AG08395 (cell line): Measurements from ENCODE around the gene TTC14.
"Not testable (repeated sequence)": the region's sequence is repeated elsewhere in the genome, so short reads cannot be mapped to it uniquely, and the experiment has no call there.

ENCODE experiments used
- DNase-seq: peaks from one replicate; pipeline ENCODE4 v3.0.0; 2012; ENCODE audit warnings: mixed read lengths, low spot score

Gene TTC14

DNA sequence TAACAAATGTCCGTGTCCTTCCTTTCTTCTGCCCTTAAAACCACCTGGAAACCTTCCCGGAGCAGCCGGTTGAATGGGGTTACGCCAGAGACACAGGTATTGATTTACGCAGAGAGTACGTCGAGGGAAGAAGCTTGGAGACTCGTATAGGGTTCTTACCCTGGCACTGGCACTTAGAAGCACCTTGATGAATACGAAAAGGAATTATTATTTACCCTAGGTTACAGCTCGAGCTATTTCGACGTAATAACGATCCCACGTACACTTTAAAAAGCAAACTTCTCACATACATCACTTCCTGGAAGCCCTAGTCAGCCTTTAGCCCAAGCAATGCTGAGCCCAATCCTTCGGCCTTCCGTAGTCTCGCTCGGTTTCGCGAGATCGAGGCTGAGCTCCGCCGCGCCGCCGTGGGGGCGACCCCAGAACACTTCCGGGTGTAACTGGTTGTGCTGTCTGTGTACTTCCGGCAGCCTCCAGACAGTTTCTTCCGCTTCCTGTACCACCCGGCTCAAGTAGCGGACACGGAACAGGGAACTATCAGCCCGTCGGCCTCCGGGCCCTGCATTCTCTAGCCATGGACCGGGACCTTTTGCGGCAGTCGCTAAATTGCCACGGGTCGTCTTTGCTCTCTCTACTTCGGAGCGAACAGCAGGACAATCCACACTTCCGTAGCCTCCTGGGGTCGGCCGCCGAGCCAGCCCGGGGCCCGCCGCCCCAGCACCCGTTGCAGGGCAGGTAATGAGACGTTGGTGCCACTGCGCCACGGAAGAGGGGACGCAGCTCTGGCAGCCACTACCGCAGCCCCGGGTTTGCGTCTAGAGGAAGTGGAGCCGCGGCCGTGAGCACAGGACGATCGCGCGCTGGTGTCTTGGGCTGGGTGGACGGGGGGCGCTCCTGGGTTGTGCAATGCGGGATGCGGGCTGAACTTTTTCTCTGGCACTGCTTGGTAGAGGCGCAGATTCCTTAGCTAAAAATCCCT is at the start of gene TTC14:
Gene TTC14 (plus strand): TSS at position 476 of the 979 bp plus-strand sequence. CDS start 99 bp downstream, at position 575.
- peak; percentile 97 for DNase-seq

GRCh38 chr3:180563406-180563805 is 38.6 kb upstream of the TTC14 start:
- DNase-seq, result no peak

DNA sequence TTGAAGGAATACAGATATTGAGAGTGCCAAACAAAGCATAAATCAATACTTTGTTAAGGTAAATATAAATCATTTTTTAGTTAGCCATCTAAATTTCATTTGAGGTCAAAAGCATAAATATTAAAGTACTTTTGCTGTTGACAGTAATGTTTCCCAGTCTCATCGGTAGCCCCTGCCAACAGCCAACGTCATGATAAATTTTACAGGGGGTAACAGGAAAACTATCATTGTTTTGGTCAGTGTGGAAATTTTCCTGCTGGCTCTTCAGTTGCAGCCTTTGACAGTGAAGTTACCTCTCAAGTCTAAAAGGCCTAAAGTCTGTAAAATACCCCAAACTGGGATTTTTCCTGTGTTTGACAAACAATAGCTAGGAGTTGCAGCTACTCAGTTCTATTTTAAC is 37.3 kb upstream of the TTC14 start:
- no peak for DNase-seq

DNA sequence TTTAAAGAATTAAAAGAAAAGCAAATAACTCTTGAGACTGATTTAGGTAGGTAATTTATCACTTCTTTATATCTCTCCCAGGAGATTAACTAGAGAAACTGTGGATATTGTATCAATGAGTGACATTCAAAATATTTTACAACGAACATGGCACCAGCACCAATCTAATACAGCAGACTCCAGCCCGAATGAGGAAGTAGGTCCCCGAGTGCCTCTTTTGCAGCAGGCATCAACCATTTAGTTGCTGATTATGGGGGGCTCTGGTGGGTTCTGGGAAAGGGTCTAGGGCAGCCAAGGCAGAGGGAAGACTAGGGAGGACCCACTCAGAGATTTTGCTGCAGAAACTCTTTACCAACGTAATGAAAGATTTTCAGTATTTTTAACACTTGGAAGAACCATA is 31.7 kb upstream of the TTC14 start:
- no peak for DNase-seq

- no peak for DNase-seq
These were observed 29.9 kb upstream of the TTC14 start for GRCh38 chr3:180571831-180572598.

- no peak for DNase-seq
These were observed 26.4 kb upstream of the TTC14 start for GRCh38 chr3:180575571-180575970.

- no peak for DNase-seq
These were observed 21.0 kb upstream of the TTC14 start for GRCh38 chr3:180580934-180581333.

DNA sequence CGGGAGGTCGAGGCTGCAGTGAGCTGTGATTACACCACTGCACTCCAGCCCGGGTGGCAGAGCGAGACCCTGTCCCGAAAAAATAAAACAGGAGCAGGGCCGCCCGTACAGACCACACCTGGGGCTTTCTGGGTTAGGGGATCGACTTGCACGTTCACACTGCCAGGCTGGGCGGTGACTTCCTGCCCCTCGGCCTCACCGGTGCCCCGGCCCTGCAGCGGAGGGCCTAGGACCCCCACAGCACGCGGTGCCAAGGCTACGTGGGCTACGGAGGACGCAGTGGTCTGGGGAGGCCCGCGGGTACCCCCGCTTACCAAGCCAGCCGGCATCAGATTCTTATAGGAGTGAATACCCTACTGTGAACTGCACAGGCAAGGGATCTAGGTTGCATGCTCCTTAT is 11.6 kb upstream of the TTC14 start:
- DNase-seq, result no peak

DNA sequence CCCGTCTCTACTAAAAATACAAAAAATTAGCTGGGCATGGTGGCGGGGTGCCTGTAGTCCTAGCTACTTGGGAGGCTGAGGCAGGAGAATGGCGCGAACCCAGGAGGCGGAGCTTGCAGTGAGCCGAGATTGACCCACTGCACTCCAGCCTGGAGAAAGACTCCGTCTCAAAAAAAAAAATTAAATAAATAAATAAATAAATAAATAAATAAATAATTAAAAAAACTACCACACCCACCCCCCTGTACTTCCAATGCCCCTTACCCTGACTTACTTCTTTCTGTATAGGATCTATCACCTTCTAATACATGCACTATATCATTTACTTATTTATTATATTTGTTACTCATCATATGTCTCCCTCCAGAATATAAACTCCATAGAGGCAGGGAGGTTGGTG is 8.3 kb upstream of the TTC14 start:
- not testable (repeated sequence) for DNase-seq

- peak; percentile 12 for DNase-seq
These were observed 7.1 kb upstream of the TTC14 start for GRCh38 chr3:180594631-180595558.

GRCh38 chr3:180595559-180595935 is 6.4 kb upstream of the TTC14 start:
- no peak for DNase-seq

DNA sequence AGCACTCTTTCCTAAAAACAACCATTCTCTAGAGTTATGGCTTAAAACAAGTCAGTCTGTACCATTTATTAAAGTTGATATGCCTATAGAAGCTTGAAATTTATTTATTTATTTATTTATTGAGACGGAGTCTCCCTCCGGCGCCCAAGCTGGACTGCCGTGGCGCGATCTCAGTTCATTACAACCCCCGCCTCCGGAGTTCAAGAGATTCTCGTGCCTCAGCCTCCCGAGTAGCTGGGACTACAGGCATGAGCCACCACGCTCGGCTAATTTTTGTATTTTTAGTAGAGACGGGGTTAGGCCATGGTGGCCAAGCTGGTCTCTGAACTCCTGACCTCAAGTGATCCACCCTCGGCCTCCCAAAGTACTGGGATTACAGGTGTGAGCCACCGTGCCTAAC is 1.5 kb upstream of the TTC14 start:
- no peak for DNase-seq

- no peak for DNase-seq
These were observed 9.0 kb downstream of the TTC14 start for GRCh38 chr3:180611006-180611405.

DNA sequence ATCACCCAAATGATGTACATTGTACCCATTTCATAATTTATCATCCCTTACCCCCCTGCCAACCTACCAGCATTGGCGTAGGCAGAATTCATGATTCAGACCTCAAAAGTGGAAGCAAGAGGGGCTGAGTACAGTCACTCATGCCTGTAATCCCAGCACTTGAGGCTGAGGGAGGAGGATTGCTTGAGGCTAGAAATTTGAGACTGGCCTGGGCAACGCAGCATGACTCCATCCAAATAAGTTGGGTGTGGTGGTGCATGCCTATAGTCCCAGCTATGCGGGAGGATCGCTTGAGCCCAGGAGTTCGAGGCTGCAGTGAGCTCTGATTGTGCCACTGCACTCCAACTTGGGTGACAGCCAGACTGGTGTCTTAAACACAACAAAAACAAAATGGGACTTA is 10.4 kb downstream of the TTC14 start:
- no peak for DNase-seq

DNA sequence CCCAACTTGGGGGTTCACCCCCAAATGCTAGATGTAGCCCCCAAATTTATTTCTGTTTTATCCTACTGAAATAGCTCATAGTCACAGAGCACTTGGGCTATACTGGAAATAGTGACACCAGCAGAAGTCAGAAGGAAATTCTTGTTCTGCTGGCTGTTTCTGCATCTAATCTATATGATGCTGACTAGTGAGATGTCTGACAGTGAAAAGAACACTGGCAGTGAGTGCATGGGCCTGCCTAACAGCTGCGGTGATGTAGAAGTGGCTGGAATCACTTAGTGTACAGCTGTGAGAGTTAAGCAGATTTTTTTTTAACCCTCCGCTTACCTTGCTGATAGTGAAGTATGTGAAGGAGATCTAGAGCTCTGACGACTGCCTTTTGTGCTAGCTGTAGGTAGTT is 14.0 kb downstream of the TTC14 start:
- no peak for DNase-seq

- DNase-seq, result no peak
These were observed 15.1 kb downstream of the TTC14 start for GRCh38 chr3:180617049-180617448.

DNA sequence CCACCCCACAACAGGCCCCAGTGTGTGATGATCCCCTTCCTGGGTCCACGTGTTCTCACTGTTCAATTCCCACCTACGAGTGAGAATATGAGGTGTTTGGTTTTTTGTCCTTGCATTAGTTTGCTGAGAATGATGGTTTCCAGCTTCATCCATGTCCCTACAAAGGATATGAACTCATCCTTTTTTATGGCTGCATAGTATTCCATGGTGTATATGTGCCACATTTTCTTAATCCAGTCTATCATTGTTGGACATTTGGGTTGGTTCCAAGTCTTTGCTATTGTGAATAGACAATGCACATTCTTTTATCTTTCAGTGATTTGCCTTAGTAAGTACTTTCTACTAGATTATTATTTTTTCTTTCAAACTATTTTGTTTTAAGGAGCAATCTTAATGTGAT is 16.6 kb downstream of the TTC14 start:
- DNase-seq, result not testable (repeated sequence)

GRCh38 chr3:180619723-180620122 is 17.8 kb downstream of the TTC14 start:
- no peak for DNase-seq

GRCh38 chr3:180624714-180625113 is 22.8 kb downstream of the TTC14 start:
- DNase-seq, result no peak

GRCh38 chr3:180626844-180627243 is 24.9 kb downstream of the TTC14 start:
- no peak for DNase-seq

GRCh38 chr3:180630371-180630770 is 28.4 kb downstream of the TTC14 start:
- no peak for DNase-seq

DNA sequence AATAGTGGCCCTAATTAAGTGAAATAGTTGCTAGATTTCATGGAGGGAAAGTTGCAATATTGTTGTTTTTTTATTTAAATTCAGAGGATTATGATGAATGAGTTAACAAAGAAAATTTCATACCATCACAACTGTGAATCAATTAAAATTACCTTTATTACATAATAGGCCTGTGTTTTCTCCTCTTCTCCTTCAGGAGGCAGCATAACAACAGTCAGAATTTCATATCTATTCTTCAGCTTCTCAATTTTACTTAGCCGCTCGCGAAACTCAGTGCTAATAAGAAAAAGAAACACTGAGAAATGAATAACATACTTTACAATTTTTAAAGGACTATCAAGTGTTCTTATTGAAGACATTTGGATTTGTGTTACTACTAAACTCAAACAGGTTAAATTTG is 29.4 kb downstream of the TTC14 start:
- no peak for DNase-seq
